Natural killer cell (primary cell): ENCODE results near the gene EVL. TPM values are rescaled to one million over a fixed set of nuclear protein-coding genes. Genes with fewer than 3 reads are reported as not detected.
A peak's percentile ranks its signal among the peaks of the same experiment; 100 is the strongest.

ENCODE experiments used
- ATAC-seq, 3 donors: fragments of 150-1000 bp in 2 of 3; fragments of 200-7000 bp in 1 of 3; cut with Tn5 transposase; 1 replicate in 1 of 3; 2 replicates in 2 of 3; pipeline ENCODE4 v1.10.0; 2021; ENCODE audit warnings: mild to moderate bottlenecking in 2 of 3, moderate library complexity in 2 of 3
- DNase-seq, 2 donors: peaks; one replicate each; pipeline versions ENCODE4 v3.0.0 to v3.0.0-alpha.2; 2013 to 2021; ENCODE audit warnings: mixed read lengths in 1 of 2
- H3K27ac ChIP-seq: one replicate; pipeline ENCODE4 v1.5.1; 2013; ENCODE audit warnings: mild to moderate bottlenecking, low read length
- H3K27me3 ChIP-seq: one replicate; pipeline ENCODE4 v1.6.1; 2013; ENCODE audit warnings: low read length; ENCODE audit not compliant: control insufficient read depth, insufficient read depth
- H3K36me3 ChIP-seq: one replicate; pipeline ENCODE4 v1.6.1; 2013; ENCODE audit warnings: low read length; ENCODE audit not compliant: control insufficient read depth, insufficient read depth
- H3K4me1 ChIP-seq: one replicate; pipeline ENCODE4 v1.6.1; 2013; ENCODE audit warnings: low read length; ENCODE audit not compliant: control insufficient read depth, insufficient read depth
- H3K4me3 ChIP-seq: one replicate; pipeline ENCODE4 v1.5.1; 2013; ENCODE audit warnings: low read length
- H3K9me3 ChIP-seq: one replicate; pipeline ENCODE4 v1.6.1; 2013; ENCODE audit warnings: low read length; ENCODE audit not compliant: control insufficient read depth, insufficient read depth
- H3K27ac Mint-ChIP-seq, 2 donors: one replicate each; pipeline ENCODE4 v1.8.0; 2022; ENCODE audit warnings: mild to moderate bottlenecking in 2 of 2, mixed read lengths in 2 of 2, moderate library complexity in 1 of 2
- H3K27me3 Mint-ChIP-seq, 2 donors: one replicate each; pipeline ENCODE4 v1.8.0; 2022; ENCODE audit warnings: low read depth in 2 of 2, mixed read lengths in 2 of 2
- H3K36me3 Mint-ChIP-seq: one replicate; pipeline ENCODE4 v1.8.0; 2022; ENCODE audit warnings: mixed read lengths
- H3K4me1 Mint-ChIP-seq, 2 donors: one replicate each; pipeline ENCODE4 v1.8.0; 2022; ENCODE audit warnings: mixed read lengths in 2 of 2
- H3K4me3 Mint-ChIP-seq: one replicate; pipeline ENCODE4 v1.8.0; 2022; ENCODE audit warnings: mild to moderate bottlenecking, moderate library complexity, mixed read lengths
- H3K9me3 Mint-ChIP-seq, 2 donors: one replicate each; pipeline ENCODE4 v1.8.0; 2022; ENCODE audit warnings: mixed read lengths in 2 of 2
- CTCF ChIP-seq: fragments of 200-600 bp; IDR thresholded peaks from one replicate; pipeline ENCODE4 v1.8.0; 2022; ENCODE audit warnings: antibody characterized with exemption
- WGBS: methylation state at CpG from one replicate; pipeline ENCODE4 v1.1.7; 2013; ENCODE audit warnings: missing lambda C conversion rate; ENCODE audit not compliant: insufficient coverage; 5-methylcytosine and 5-hydroxymethylcytosine counted together
- intact Hi-C: fragments of 100-400 bp; cut with micrococcal nuclease; formaldehyde crosslinking; loops from one replicate; pipeline ENCODE4 v1.14.2; 2022
- total RNA-seq, 4 donors: library from RNA; stranded (reverse); fragments of 120-200 nt in 1 of 4; gene quantifications; one replicate each; pipeline versions ENCODE4 v1.2.3 to v1.2.4, GENCODE V29; 2013 to 2022

The EVL gene
- total RNA-seq, 3 donors from 2014 or later (not counting 1 experiment from before 2014, with no cell fraction given): 882 to 1,108 (median 986) TPM

DNA sequence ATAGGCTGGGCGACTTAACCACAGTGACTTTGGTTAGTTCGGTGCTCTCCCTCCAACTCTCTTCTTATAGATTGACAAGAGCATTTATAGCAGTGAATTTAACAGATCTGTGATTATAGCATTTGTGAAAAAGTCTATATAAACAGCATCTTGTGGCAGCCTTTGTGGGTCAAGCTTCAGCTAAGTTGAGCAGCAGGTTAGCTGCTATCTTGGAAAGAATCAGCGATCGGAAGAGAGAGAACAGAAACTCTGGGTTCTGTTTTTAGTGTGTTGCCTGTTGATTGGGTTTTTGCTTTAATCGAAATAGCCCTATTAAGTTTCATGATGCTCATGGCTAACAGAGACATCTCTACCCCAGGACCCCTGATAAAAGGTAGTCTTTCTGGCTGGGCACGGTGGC is 20.2 kb downstream of the EVL start:
- no peak overlapping the region for H3K4me3 ChIP-seq
- H3K9me3 Mint-ChIP-seq: no peaks in the 10 kb centered on the region
- H3K4me3 Mint-ChIP-seq: peak overlapping the region; percentile 25
- H3K27me3 Mint-ChIP-seq: no peaks in the 10 kb centered on the region
- intact Hi-C loops: no loop called here
- peaks cover 86 to 96% of the 10 kb centered on the region in 2 donors for H3K4me1 Mint-ChIP-seq
- H3K36me3 Mint-ChIP-seq: peaks cover 36% of the 10 kb centered on the region
- no peak overlapping the region for H3K27ac ChIP-seq
- H3K27ac Mint-ChIP-seq: peak overlapping the region; percentile 93
- H3K36me3 ChIP-seq: peaks cover 70% of the 10 kb centered on the region
- peaks cover 55% of the 10 kb centered on the region for H3K4me1 ChIP-seq
- ATAC-seq: no peak
- no peak for TF ChIP-seq CTCF
- WGBS: 93% methylated on average over 6 of the region's 6 CpGs
- no peaks in the 10 kb centered on the region for H3K27me3 ChIP-seq
- H3K9me3 ChIP-seq: no peaks in the 10 kb centered on the region
- no peak for DNase-seq

DNA sequence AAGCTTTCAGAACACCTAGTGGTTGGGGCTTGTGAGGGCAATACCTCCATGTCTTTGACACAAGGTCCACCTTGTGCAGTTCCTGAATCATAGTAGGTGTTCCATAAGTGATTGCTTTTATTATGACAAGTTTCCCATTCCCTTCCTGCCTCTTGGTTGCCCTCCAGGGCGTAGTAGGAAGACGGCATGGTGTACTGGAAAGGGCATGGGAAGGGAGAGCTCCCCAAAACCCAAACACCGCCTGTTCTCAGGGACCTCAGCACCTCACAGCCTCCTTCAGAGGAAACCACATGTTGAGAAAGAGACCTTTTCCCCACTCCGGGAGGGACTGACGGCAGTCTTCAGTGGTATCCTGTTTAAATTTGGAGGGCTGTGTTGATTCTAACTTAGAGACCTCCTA is 21.1 kb downstream of the EVL start:
- Histone ChIP-seq H3K27ac (peak overlapping the region; percentile 44), H3K27me3 (no peaks in the 10 kb centered on the region), H3K36me3 (peaks cover 76% of the 10 kb centered on the region), H3K4me1 (peaks cover 54% of the 10 kb centered on the region), H3K9me3 (no peaks in the 10 kb centered on the region), H3K4me3 (no peak overlapping the region)
- 74% methylated on average over 4 of the region's 5 CpGs for WGBS
- DNase-seq (peak in 1 of 2 donors; percentile 2), ATAC-seq (no peak)
- intact Hi-C loops: no loop called here
- no peaks in the 10 kb centered on the region for H3K27me3 Mint-ChIP-seq
- H3K27ac Mint-ChIP-seq: peak overlapping the region; percentile 93
- no peak for TF ChIP-seq CTCF
- peak overlapping the region; percentile 49 for H3K4me3 Mint-ChIP-seq
- H3K36me3 Mint-ChIP-seq: peaks cover 36% of the 10 kb centered on the region
- H3K9me3 Mint-ChIP-seq: no peaks in the 10 kb centered on the region
- peaks cover 82 to 93% of the 10 kb centered on the region in 2 donors for H3K4me1 Mint-ChIP-seq

- DNase-seq (no peak), ATAC-seq (no peak)
- TF ChIP-seq CTCF: no peak
- Histone ChIP-seq H3K27me3 (no peaks in the 10 kb centered on the region), H3K36me3 (peaks cover 93% of the 10 kb centered on the region), H3K4me3 (no peak overlapping the region), H3K9me3 (no peaks in the 10 kb centered on the region), H3K27ac (no peak overlapping the region), H3K4me1 (peaks cover 49% of the 10 kb centered on the region)
- intact Hi-C loops: loop anchor here (2.0 kb wide), 1 partner anchor 17 kb away; no protein-coding TSS in a partner anchor
- H3K4me3 Mint-ChIP-seq: no peak overlapping the region
- peaks cover 79 to 93% of the 10 kb centered on the region in 2 donors for H3K4me1 Mint-ChIP-seq
- H3K36me3 Mint-ChIP-seq: peaks cover 36% of the 10 kb centered on the region
- H3K27me3 Mint-ChIP-seq: no peaks in the 10 kb centered on the region
- H3K27ac Mint-ChIP-seq: peak overlapping the region; percentile 93
- H3K9me3 Mint-ChIP-seq: no peaks in the 10 kb centered on the region
- WGBS: 78% methylated on average over 1 of the region's 3 CpGs
These were observed 23.0 kb downstream of the EVL start for GRCh38 chr14:100088226-100088625.

GRCh38 chr14:100091386-100091785 is 26.2 kb downstream of the EVL start:
- no peak overlapping the region for H3K4me3 ChIP-seq
- ATAC-seq (no peak), DNase-seq (no peak)
- H3K4me1 ChIP-seq: peaks cover 50% of the 10 kb centered on the region
- TF ChIP-seq CTCF: no peak
- peaks cover 88% of the 10 kb centered on the region for H3K36me3 ChIP-seq
- Mint-ChIP-seq H3K9me3 (no peaks in the 10 kb centered on the region), H3K36me3 (peaks cover 25% of the 10 kb centered on the region), H3K4me1 (peaks cover 79 to 92% of the 10 kb centered on the region in 2 donors), H3K4me3 (peak overlapping the region; percentile 17), H3K27ac (peak overlapping the region; percentile 78 to 93), H3K27me3 (no peaks in the 10 kb centered on the region)
- 83% methylated on average over 7 of the region's 7 CpGs for WGBS
- no peaks in the 10 kb centered on the region for H3K9me3 ChIP-seq
- intact Hi-C loops: no loop called here
- H3K27me3 ChIP-seq: no peaks in the 10 kb centered on the region
- H3K27ac ChIP-seq: no peak overlapping the region
